ENCODE results near the gene EVI5. TPM values are rescaled to one million over a fixed set of nuclear protein-coding genes. Genes with fewer than 3 reads are reported as not detected.

The EVI5 gene
- total and polyA plus RNA-seq, 12 donors: 3.6 to 63.1 (median 45.2) TPM

DNA sequence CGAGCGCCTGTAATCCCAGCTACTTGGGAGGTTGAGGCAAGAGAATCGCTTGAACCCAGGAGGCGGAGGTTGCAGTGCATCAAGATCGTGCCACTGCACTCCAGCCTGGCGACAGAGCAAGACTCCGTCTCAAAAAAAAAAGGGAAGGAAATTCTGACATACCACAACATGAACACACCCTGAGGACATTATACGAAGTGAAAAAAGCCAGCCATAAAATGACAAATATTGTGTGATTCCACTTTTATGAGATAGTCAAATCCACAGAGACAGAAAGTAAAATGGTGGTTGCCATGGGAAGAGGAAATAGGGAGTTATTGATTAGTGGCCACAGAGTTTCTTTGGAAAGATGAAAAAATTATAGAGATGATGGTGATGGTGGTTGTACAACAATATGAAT is 41.7 kb downstream of the EVI5 start:
- Histone ChIP-seq H3K27me3 (no peaks in the 10 kb centered on the region), H3K27ac (no peak overlapping the region), H3K36me3 (replicated peaks in 1 of 2) (no peaks in the 10 kb centered on the region), H3K4me3 (no peak overlapping the region), H3K9me3 (replicated peaks in 1 of 3) (no peaks in the 10 kb centered on the region), H3K4me1 (replicated peaks in 1 of 2) (peaks cover 15 to 17% of the 10 kb centered on the region in 2 donors)
- intact Hi-C loops (cut with DNase I): no loop called here
- DNase-seq: no peak
- no peak for TF ChIP-seq CTCF (IDR thresholded peaks at IDR 0.05)
- no peak for TF ChIP-seq POLR2A (IDR thresholded peaks at IDR 0.05)
- WGBS, 4 donors: 80 to 94% (median 90%) methylated on average over 8 of the region's 8 CpGs

DNA sequence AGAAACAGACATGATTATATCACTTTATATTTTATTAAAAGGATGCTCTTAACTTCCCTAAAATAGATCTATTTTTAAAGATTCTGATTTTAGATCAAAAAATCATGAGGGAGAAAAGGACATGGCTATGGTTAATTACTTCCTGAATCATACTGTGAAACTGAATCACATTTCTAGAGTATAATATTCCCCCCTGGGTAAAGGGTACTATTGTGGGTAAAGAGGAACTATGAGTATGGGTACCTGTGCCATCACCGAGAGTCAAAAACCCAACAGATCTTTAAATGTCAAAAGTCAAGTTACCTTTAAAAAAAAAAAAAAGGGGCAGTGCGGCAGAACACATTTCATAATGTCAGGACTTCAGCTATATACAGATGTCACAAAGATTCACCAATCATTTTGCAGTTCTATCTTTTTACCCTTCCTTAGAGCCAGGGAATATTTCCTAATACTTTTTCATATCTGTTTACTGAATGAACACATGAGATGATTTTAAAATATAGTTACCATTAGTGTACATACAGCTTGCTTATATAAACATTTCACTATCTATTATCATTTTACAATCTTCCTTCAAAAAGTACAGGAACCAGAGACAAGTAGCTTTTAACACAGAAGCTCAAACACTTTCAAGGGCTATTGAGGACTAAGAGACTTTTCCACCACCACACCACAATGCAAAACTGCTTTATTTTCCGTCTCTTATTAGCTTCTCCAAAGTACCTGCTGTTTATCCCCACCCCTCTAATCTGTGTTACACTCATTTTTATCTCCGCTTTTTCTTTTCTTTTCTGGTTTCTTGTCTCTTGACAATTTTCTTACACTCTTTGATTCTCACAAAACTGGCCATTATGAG is 45.0 kb downstream of the EVI5 start:
- Histone ChIP-seq H3K4me3 (no peak overlapping the region), H3K27ac (no peak overlapping the region), H3K36me3 (replicated peaks in 1 of 2) (peaks cover 0 to 1% of the 10 kb centered on the region in 2 donors), H3K4me1 (replicated peaks in 1 of 2) (peaks cover 5 to 6% of the 10 kb centered on the region in 2 donors), H3K9me3 (replicated peaks in 1 of 3) (no peaks in the 10 kb centered on the region), H3K27me3 (no peaks in the 10 kb centered on the region)
- WGBS, 4 donors: 79 to 88% (median 85%) methylated on average over 4 of the region's 4 CpGs
- TF ChIP-seq CTCF (IDR thresholded peaks at IDR 0.05): no peak
- no peak for TF ChIP-seq POLR2A (IDR thresholded peaks at IDR 0.05)
- no peak for DNase-seq
- intact Hi-C loops (cut with DNase I): no loop called here

DNA sequence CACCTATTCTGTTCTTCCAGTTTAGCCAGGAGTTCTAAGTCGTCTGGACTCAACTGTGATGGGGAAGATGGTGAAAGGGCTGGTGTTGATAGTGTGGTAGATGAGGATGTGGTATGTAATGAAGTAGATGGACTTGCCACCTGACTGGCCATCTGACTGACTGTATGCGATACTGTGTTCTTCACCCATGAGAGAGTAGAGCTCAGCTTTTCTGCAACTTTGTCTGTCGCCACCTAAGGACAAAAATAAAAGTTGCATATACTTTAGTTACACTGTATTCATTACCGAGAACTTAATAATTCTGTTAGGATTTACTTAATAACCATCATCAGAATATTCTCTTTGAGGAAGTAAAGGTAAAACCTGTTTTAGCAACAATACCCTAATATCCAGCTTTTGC is 48.5 kb downstream of the EVI5 start:
- no peak overlapping the region for H3K4me3 ChIP-seq
- DNase-seq: no peak
- peaks cover 5 to 6% of the 10 kb centered on the region in 2 donors for H3K4me1 ChIP-seq (replicated peaks in 1 of 2)
- intact Hi-C loops (cut with DNase I): no loop called here
- H3K27me3 ChIP-seq: no peaks in the 10 kb centered on the region
- no peak overlapping the region for H3K27ac ChIP-seq
- H3K9me3 ChIP-seq (replicated peaks in 1 of 3): no peaks in the 10 kb centered on the region
- 63 to 80% (median 73%) methylated on average over 4 of the region's 4 CpGs for WGBS, 4 donors
- peaks cover 0 to 3% of the 10 kb centered on the region in 2 donors for H3K36me3 ChIP-seq (replicated peaks in 1 of 2)
- TF ChIP-seq POLR2A (IDR thresholded peaks at IDR 0.05): no peak
- peak in 2 of 6 experiments; percentile 16 to 17 for TF ChIP-seq CTCF (IDR thresholded peaks at IDR 0.05)

GRCh38 chr1:92730476-92730875 is 54.4 kb downstream of the EVI5 start:
- 89 to 98% (median 97%) methylated on average over 2 of the region's 2 CpGs for whole genome bisulfite sequencing, 4 donors
- Histone ChIP-seq H3K27me3 (no peaks in the 10 kb centered on the region), H3K4me1 (replicated peaks in 1 of 2) (no peaks in the 10 kb centered on the region), H3K9me3 (replicated peaks in 1 of 3) (no peaks in the 10 kb centered on the region), H3K27ac (no peak overlapping the region), H3K36me3 (replicated peaks in 1 of 2) (peaks cover 0 to 3% of the 10 kb centered on the region in 2 donors), H3K4me3 (no peak overlapping the region)
- intact Hi-C loops (cut with DNase I): no loop called here
- DNase-seq: no peak
- TF ChIP-seq POLR2A (IDR thresholded peaks at IDR 0.05): no peak
- TF ChIP-seq CTCF (IDR thresholded peaks at IDR 0.05): no peak

Measured in adrenal gland (tissue), 12 donors.